ENCODE data around the gene KDM3B. TPM values are rescaled to one million over a fixed set of nuclear protein-coding genes. Genes with fewer than 3 reads are reported as not detected.
"Not testable (repeated sequence)": the region's sequence is repeated elsewhere in the genome, so short reads cannot be mapped to it uniquely, and the experiment has no call there.

KDM3B gene
- total RNA-seq, 2 experiments from 2014 or later, result 38.0 to 39.8 TPM

- H3K36me3 Mint-ChIP-seq, result peaks cover 29% of the 10 kb centered on the region
- no peak for DNase-seq
- H3K27ac Mint-ChIP-seq, result no peak overlapping the region
- no peaks in the 10 kb centered on the region for H3K27me3 Mint-ChIP-seq
- H3K4me3 Mint-ChIP-seq, result no peak overlapping the region
- no peaks in the 10 kb centered on the region for H3K9me3 Mint-ChIP-seq
- peaks cover 21% of the 10 kb centered on the region for H3K4me1 Mint-ChIP-seq
Observed at GRCh38 chr5:138470322-138471051, 118.0 kb downstream of the KDM3B start.

GRCh38 chr5:138471052-138471361 is 118.5 kb downstream of the KDM3B start:
- Mint-ChIP-seq H3K27ac (no peak overlapping the region), H3K27me3 (peaks cover 2% of the 10 kb centered on the region), H3K4me3 (no peak overlapping the region), H3K36me3 (peaks cover 28% of the 10 kb centered on the region), H3K9me3 (no peaks in the 10 kb centered on the region), H3K4me1 (peaks cover 21% of the 10 kb centered on the region)
- DNase-seq, result no peak

- Mint-ChIP-seq H3K27ac (no peak overlapping the region), H3K4me3 (no peak overlapping the region), H3K4me1 (peaks cover 11% of the 10 kb centered on the region), H3K36me3 (peaks cover 15% of the 10 kb centered on the region), H3K27me3 (peaks cover 3% of the 10 kb centered on the region), H3K9me3 (no peaks in the 10 kb centered on the region)
- no peak for DNase-seq
Observed at GRCh38 chr5:138472353-138472752, 119.9 kb downstream of the KDM3B start.

- not testable (repeated sequence) for H3K4me3 Mint-ChIP-seq, H3K27me3 Mint-ChIP-seq, H3K9me3 Mint-ChIP-seq, DNase-seq, H3K27ac Mint-ChIP-seq, H3K36me3 Mint-ChIP-seq, H3K4me1 Mint-ChIP-seq
Observed at GRCh38 chr5:138473151-138473550, 120.7 kb downstream of the KDM3B start.

GRCh38 chr5:138476918-138477317 is 124.4 kb downstream of the KDM3B start:
- Mint-ChIP-seq H3K27me3 (peaks cover 7% of the 10 kb centered on the region), H3K36me3 (no peaks in the 10 kb centered on the region), H3K27ac (no peak overlapping the region), H3K4me3 (no peak overlapping the region), H3K4me1 (no peaks in the 10 kb centered on the region), H3K9me3 (no peaks in the 10 kb centered on the region)
- DNase-seq, result no peak

GRCh38 chr5:138482638-138483037 is 130.2 kb downstream of the KDM3B start:
- Mint-ChIP-seq H3K9me3 (no peaks in the 10 kb centered on the region), H3K27me3 (peaks cover 5% of the 10 kb centered on the region), H3K27ac (no peak overlapping the region), H3K36me3 (no peaks in the 10 kb centered on the region), H3K4me1 (no peaks in the 10 kb centered on the region), H3K4me3 (no peak overlapping the region)
- DNase-seq, result no peak

Other genes starting within 250 kb of the KDM3B start
- gene NME5, start 213.3 kb upstream of the KDM3B start, total RNA-seq, result not detected
- 10 to 100 TPM; 51.5 to 58.8 TPM for gene BRD8, start 174.1 kb upstream of the KDM3B start, total RNA-seq
- 10 to 100 TPM; 57.2 to 59.1 TPM for gene KIF20A, start 173.6 kb upstream of the KDM3B start, total RNA-seq
- 10 to 100 TPM; 46.3 to 51.5 TPM for gene CDC23, start 139.4 kb upstream of the KDM3B start, total RNA-seq
- gene GFRA3, start 78.1 kb upstream of the KDM3B start, total RNA-seq, result under 1 TPM in 1 of 2 experiments, not detected in 1; 0.18 TPM
- 1 to 10 TPM; 8.4 to 8.7 TPM for gene CDC25C, start 20.9 kb upstream of the KDM3B start, total RNA-seq
- gene FAM53C, start 14.4 kb upstream of the KDM3B start, total RNA-seq, result 10 to 100 TPM; 32.7 to 34.3 TPM
- 1 to 10 TPM; 3.5 to 4.0 TPM for gene REEP2, start 86.4 kb downstream of the KDM3B start, total RNA-seq
- 10 to 100 TPM; 48.0 to 48.1 TPM for gene EGR1, start 112.8 kb downstream of the KDM3B start, total RNA-seq
- gene ETF1, start 190.6 kb downstream of the KDM3B start, total RNA-seq, result 100 to 1,000 TPM; 256 TPM
- 100 to 1,000 TPM; 578 to 584 TPM for gene HSPA9, start 222.7 kb downstream of the KDM3B start, total RNA-seq

Measured in activated naive CD8-positive, alpha-beta T cell treated with anti-CD3 and anti-CD28 coated beads for 36 hours (primary cell).